ENCODE data around the gene SLX4IP.

SLX4IP gene

GRCh38 chr20:10542442-10542841 lies 107.3 kb downstream of the SLX4IP start:
- in situ Hi-C loops (cut with HindIII; ENCODE audit: low pct_unique_long_range_greater_than_20kb, low sequenced_read_pairs), result no loop called here
- no peak for TF ChIP-seq JUND (IDR thresholded peaks at IDR 0.05; ENCODE audit: low read depth)
- DNase-seq (ENCODE audit: low read depth in 1 of 2, low spot score in 1 of 2), result no peak

DNA sequence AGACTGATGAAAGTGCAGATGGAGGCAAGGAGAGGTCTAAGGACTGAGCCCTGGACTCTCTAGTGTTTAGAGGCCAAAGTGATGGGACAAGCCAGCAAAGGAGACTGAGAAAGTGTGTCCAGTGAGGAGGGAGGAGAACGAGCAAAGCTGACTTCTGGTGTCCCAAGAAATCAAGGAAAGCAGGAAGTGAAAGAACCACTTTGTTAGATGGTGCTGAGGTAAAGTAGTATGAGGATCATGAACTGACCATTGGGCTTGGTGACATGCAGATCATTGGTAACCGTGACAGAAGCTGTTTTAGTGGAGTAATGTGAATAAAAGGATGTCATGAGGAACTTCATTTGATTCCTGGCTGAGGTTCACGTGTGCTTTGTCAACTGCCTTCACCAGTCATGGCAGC lies 108.4 kb downstream of the SLX4IP start:
- TF ChIP-seq JUND (IDR thresholded peaks at IDR 0.05; ENCODE audit: low read depth), result no peak
- in situ Hi-C loops (cut with HindIII; ENCODE audit: low pct_unique_long_range_greater_than_20kb, low sequenced_read_pairs), result no loop called here
- no peak for DNase-seq (ENCODE audit: low read depth in 1 of 2, low spot score in 1 of 2)

DNA sequence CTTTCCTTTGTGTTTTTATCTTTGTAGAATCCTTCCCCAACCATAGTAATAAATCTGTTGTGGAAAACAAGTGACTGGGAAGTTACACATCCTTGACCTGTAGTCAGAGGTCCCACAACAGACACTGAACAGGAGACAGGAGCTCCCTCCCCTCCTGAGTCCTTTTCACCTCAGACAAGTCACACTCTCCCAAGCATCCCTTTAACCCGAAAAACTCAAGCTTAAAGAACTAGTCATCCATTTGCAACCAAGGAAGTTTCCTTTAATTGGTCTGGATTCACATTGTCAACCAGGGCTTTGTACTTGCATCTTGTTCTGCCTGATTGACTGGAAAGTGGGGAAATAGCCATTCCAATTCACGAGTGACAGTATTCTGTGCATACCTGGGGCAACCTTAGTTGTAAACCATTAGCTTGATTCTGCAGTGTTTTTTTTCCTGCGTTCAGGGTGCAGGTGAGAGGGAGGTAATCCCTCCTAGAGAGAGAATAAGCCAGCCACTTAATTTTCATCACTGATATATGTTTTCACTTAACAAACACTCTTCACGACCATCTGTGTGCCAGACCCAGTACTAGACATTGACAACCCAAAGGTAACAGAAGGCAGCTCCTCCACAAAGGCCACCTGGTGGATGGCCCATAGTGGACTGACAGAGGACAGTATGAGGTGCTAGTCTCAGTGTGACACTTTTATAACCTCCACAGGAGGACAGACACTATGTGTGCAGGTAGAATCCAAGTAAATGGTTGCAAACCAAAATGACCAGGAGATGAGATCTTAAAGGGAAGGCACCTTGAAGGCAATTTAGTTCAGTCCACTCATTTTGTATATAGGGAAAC lies 112.4 kb downstream of the SLX4IP start:
- DNase-seq (ENCODE audit: low read depth in 1 of 2, low spot score in 1 of 2), result peak in 1 of 2 experiments; percentile 30
- no peak for TF ChIP-seq JUND (IDR thresholded peaks at IDR 0.05; ENCODE audit: low read depth)
- in situ Hi-C loops (cut with HindIII; ENCODE audit: low pct_unique_long_range_greater_than_20kb, low sequenced_read_pairs), result no loop called here

DNA sequence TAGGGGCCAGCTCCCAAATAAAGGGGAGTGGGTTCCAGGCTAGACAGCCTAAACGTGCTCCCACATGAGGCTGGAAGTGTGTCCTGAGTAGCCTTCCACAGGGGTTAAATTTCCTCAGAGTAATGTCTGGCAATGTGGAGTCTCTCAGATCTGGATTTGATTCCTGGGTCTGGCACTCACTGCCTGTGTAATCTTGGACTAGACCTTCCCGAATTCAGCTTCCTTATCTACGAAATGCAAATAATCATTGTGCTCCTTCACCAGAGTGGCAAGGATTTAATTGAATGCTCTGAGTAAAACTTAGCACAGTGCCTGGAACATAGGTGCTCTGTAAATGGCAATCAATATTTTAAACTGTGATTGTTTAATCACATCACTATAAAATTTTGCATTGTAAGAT lies 114.4 kb downstream of the SLX4IP start:
- DNase-seq (ENCODE audit: low read depth in 1 of 2, low spot score in 1 of 2), result no peak
- TF ChIP-seq JUND (IDR thresholded peaks at IDR 0.05; ENCODE audit: low read depth), result no peak
- in situ Hi-C loops (cut with HindIII; ENCODE audit: low pct_unique_long_range_greater_than_20kb, low sequenced_read_pairs), result no loop called here

- TF ChIP-seq JUND (IDR thresholded peaks at IDR 0.05; ENCODE audit: low read depth), result no peak
- in situ Hi-C loops (cut with HindIII; ENCODE audit: low pct_unique_long_range_greater_than_20kb, low sequenced_read_pairs), result no loop called here
- no peak for DNase-seq (ENCODE audit: low read depth in 1 of 2, low spot score in 1 of 2)
Observed at GRCh38 chr20:10550204-10551118, 115.4 kb downstream of the SLX4IP start.

DNA sequence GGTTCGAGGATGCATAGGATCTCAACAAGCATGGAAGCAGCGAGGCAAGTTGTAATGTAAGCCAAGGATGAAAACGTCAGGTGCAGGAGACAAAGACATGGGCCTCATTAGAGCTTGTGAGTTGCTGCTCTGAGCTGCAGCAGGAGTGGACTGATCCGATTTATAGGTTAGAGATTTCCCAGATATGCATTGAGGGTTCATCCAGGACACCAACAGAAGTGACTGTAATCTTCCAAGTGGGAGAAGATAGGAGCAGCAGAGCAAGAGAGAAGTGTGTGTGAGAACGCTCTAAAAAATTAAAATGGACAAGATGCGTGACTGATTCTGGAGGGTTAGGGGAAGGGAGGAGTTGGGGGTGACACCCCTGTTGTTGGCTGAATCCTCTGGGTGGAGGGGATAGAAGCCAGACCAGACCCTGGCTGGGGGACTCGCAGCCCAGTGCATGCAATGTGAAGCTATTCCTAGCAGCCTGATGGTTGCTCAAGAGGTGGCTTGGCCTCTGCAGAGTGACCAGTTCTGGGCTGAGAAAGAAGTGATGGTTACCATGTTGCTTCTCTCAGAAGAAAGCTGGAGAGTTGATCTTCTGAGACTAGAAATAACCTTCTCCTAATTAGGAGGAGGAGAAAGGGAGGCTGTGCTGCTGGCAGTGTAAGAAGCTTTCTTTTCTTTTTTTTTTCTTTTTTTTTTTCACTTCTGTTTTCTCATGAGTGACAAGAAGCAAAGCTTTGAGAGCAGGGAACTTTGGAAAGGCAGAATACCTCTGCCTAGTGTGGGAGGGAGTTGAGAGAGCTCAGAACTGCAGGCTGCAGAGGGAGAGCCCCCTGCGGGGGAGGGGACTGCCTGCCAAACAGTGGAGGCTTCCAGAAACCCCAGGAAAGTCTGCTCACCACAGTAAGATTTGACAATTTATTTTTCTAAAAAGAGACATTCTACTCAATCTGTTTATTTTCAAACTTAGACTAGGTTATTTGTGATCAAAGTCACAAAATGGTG lies 116.9 kb downstream of the SLX4IP start:
- TF ChIP-seq JUND (IDR thresholded peaks at IDR 0.05; ENCODE audit: low read depth), result no peak
- DNase-seq (ENCODE audit: low read depth in 1 of 2, low spot score in 1 of 2), result no peak
- in situ Hi-C loops (cut with HindIII; ENCODE audit: low pct_unique_long_range_greater_than_20kb, low sequenced_read_pairs), result no loop called here

- no peak for TF ChIP-seq JUND (IDR thresholded peaks at IDR 0.05; ENCODE audit: low read depth)
- DNase-seq (ENCODE audit: low read depth in 1 of 2, low spot score in 1 of 2), result peak; percentile 25 to 75
- in situ Hi-C loops (cut with HindIII; ENCODE audit: low pct_unique_long_range_greater_than_20kb, low sequenced_read_pairs), result no loop called here
Observed at GRCh38 chr20:10553326-10553984, 118.3 kb downstream of the SLX4IP start.

DNA sequence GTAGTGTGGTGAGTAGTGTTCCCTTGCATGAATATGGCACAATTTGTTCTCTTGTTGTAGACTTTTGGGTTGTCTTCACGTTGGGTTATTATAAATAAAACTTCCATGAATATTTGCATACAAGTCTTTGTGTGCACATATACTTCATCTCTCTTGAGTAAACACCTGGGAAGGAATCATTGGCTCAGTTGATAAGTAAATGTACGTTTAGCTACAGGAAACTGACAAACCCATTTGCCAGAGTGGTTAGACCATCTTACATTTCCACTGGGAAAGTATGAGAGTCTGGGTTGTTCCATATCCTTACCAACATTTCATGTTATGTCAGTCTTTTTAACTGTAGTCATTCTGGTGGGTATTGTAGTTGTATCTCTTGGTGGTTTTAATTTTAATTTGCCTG lies 119.2 kb downstream of the SLX4IP start:
- in situ Hi-C loops (cut with HindIII; ENCODE audit: low pct_unique_long_range_greater_than_20kb, low sequenced_read_pairs), result no loop called here
- TF ChIP-seq JUND (IDR thresholded peaks at IDR 0.05; ENCODE audit: low read depth), result no peak

DNA sequence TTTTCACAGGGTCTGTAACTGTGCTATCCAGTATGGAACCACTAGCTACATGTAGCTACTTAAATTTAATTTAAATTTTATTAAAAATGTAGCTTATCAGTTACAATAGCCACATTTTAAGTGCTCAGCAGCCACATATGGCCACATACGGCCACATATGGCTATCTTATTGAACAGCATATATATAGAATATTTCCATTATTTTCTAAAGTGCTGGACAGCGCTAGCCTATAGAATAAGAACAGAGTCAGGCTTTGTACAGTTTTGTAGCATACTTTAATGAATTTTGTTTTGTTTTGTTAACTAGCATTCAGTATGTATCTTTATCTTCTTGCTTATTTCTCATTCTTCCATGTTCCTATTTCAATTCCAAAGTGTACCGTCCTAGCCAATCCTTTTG lies 120.3 kb downstream of the SLX4IP start:
- TF ChIP-seq JUND (IDR thresholded peaks at IDR 0.05; ENCODE audit: low read depth), result no peak
- no peak for DNase-seq (ENCODE audit: low read depth in 1 of 2, low spot score in 1 of 2)
- in situ Hi-C loops (cut with HindIII; ENCODE audit: low pct_unique_long_range_greater_than_20kb, low sequenced_read_pairs), result no loop called here

More for the DNA sequence above, 119.2 kb downstream of the SLX4IP start:
- DNase-seq (ENCODE audit: low read depth in 1 of 2, low spot score in 1 of 2), result no peak

DNA sequence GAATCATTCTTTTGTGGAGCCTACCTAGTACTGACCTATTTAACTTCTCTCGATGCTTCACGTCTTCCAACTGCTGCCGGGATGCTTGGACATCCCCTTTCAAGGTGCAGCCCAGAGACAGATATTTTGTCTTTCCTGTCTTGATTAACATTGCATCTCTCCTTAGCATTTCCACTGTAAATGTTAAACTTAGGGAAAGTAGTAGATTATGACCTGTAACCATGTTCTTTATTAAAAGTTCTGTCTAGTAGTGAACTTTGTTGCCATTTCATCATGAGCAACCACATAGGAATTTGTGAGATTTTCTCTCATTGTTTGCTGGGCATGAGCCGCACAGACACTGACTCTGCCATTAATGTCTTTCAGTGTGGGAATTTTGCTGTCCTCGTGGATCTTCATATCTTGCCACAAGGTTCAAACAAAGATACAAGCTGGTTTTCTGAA lies 120.8 kb downstream of the SLX4IP start:
- no peak for DNase-seq (ENCODE audit: low read depth in 1 of 2, low spot score in 1 of 2)
- no peak for TF ChIP-seq JUND (IDR thresholded peaks at IDR 0.05; ENCODE audit: low read depth)
- in situ Hi-C loops (cut with HindIII; ENCODE audit: low pct_unique_long_range_greater_than_20kb, low sequenced_read_pairs), result no loop called here

- no peak for TF ChIP-seq JUND (IDR thresholded peaks at IDR 0.05; ENCODE audit: low read depth)
- in situ Hi-C loops (cut with HindIII; ENCODE audit: low pct_unique_long_range_greater_than_20kb, low sequenced_read_pairs), result no loop called here
- DNase-seq (ENCODE audit: low read depth in 1 of 2, low spot score in 1 of 2), result no peak
Observed at GRCh38 chr20:10556519-10557083, 121.5 kb downstream of the SLX4IP start.
